Activated CD4-positive, alpha-beta T cell treated with anti-CD3 and anti-CD28 coated beads, Interleukin-2, amount 10 ng/mL, durations not matched to agents 7 days and 5 days (primary cell): Measurements from ENCODE around the gene LPP. TPM values are rescaled to one million over a fixed set of nuclear protein-coding genes. Genes with fewer than 3 reads are reported as not detected.

Source experiments
- CTCF ChIA-PET: fragments of 350-600 bp; sonication (Branson Sonifier 250); formaldehyde crosslinking; loops from one replicate; lab custom pipeline; 2021; ENCODE audit warnings: antibody characterized with exemption; lab: Charles Lee
- POLR2A ChIA-PET: fragments of 350-600 bp; sonication (Branson Sonifier 250); formaldehyde crosslinking; loops from one replicate; lab custom pipeline; 2021; ENCODE audit warnings: antibody characterized with exemption; lab: Charles Lee
- DNase-seq: peaks from one replicate; pipeline ENCODE4 v3.0.0-alpha.2; 2020
- H3K27ac Mint-ChIP-seq: one replicate; pipeline ENCODE4 v1.8.0; 2021; ENCODE audit warnings: mild to moderate bottlenecking, moderate library complexity, mixed read lengths
- H3K27me3 Mint-ChIP-seq: one replicate; pipeline ENCODE4 v1.8.0; 2021; ENCODE audit warnings: mixed read lengths
- H3K36me3 Mint-ChIP-seq: one replicate; pipeline ENCODE4 v1.8.0; 2021; ENCODE audit warnings: low read depth, mixed read lengths
- H3K4me1 Mint-ChIP-seq: one replicate; pipeline ENCODE4 v1.8.0; 2021; ENCODE audit warnings: mixed read lengths
- H3K4me3 Mint-ChIP-seq: one replicate; pipeline ENCODE4 v1.8.0; 2021; ENCODE audit warnings: mild to moderate bottlenecking, moderate library complexity, mixed read lengths
- H3K9me3 Mint-ChIP-seq: one replicate; pipeline ENCODE4 v1.8.0; 2021; ENCODE audit warnings: mixed read lengths
- total RNA-seq, 2 experiments: library from RNA; stranded (reverse); gene quantifications; one replicate each; pipeline ENCODE4 v1.2.3, GENCODE V29; 2021

Gene LPP
- total RNA-seq, 2 experiments from 2014 or later = 63.6 to 70.3 TPM

- Mint-ChIP-seq H3K4me1 (peaks cover 21% of the 10 kb centered on the region), H3K36me3 (peaks cover 15% of the 10 kb centered on the region)
- no peak for DNase-seq
These were observed 113.9 kb downstream of the LPP start for GRCh38 chr3:188267790-188268335.

DNA sequence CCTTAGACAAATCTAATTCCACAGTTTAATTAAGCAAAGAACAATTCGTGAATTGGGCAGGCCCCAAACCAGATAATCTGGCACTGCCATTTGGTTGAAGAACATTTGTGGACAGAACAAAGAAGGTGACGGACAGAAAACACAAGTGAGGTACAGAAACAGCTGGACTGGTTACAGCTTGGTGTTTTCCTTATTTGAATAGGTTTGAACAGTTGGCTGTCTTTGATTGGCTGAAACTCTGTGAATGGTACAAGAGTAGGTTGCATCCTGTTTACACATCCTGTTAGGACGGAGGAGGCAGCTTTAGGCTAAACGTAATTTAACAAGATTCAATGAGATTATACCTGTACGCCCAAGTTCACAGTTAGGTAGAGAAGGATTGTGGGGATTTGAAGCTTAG, 114.4 kb downstream of the LPP start:
- DNase-seq = no peak
- CTCF ChIA-PET = interaction anchor here (0.7 to 1.1 kb wide), 3 partner anchors 10 to 31 kb away, joined by 3 read pairs; no protein-coding TSS in a partner anchor
- Mint-ChIP-seq H3K9me3 (no peaks in the 10 kb centered on the region), H3K27me3 (no peaks in the 10 kb centered on the region), H3K36me3 (peaks cover 18% of the 10 kb centered on the region), H3K4me3 (no peak overlapping the region), H3K4me1 (peaks cover 21% of the 10 kb centered on the region), H3K27ac (no peak overlapping the region)
- POLR2A ChIA-PET = no interaction called here

More at GRCh38 chr3:188267790-188268335, 113.9 kb downstream of the LPP start:
- ChIA-PET CTCF (interaction anchor here (0.6 to 1.1 kb wide), 4 partner anchors 10 to 501 kb away, joined by 3 to 5 read pairs (median 3); no protein-coding TSS in a partner anchor), POLR2A (no interaction called here)
- no peak overlapping the region for H3K4me3 Mint-ChIP-seq
- H3K27me3 Mint-ChIP-seq = no peaks in the 10 kb centered on the region
- H3K9me3 Mint-ChIP-seq = no peaks in the 10 kb centered on the region
- no peak overlapping the region for H3K27ac Mint-ChIP-seq

DNA sequence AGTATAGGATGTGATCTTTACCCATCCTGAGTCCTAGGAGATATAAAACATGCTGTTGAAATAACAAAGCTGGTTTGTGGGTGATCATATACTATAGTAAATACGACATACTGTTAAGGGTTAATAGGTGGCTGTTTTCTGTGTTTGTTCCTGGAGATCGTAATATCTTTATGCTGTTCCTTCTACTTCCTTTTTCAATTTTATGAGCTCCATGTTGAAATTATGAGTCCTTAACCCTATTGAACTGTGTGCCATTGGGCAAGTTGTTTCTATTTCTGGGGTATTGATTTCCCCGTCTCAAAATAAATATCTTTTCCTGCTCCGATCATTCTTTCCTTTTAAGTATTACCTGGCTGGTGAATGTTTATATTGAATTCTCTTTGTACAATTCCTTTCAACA, 115.1 kb downstream of the LPP start:
- H3K27ac Mint-ChIP-seq = no peak overlapping the region
- peaks cover 21% of the 10 kb centered on the region for H3K4me1 Mint-ChIP-seq
- POLR2A ChIA-PET = no interaction called here
- no peak for DNase-seq
- H3K9me3 Mint-ChIP-seq = no peaks in the 10 kb centered on the region
- CTCF ChIA-PET = interaction anchor here (0.9 to 1.3 kb wide), 3 partner anchors 31 to 529 kb away, joined by 3 read pairs; no protein-coding TSS in a partner anchor
- no peak overlapping the region for H3K4me3 Mint-ChIP-seq
- peaks cover 20% of the 10 kb centered on the region for H3K36me3 Mint-ChIP-seq
- H3K27me3 Mint-ChIP-seq = no peaks in the 10 kb centered on the region

DNA sequence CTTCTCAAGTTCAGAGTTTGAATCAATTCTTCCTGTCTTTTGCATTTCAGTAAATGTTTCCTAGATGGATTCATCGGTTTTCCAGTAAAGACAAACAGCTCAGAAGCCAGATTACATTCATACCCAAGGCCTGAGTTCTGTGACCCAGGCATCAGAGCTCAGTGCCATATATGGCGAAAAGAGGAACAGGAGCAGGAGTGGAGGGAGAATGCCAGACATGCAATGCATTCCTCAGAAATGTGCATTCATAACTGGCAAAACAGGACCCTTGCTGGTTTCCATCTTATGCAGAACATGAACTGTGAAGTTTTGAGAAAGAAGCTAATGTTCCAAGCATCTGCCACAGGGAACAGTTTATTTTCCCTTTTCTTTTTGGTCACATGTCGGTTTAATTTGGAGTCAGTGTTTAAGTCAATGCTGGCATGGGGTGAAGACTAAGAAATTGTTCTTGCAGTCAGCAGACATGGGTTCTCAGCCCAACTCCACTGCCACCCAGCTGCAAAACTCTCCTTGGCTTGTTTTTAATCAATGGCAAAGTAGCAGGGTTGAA, 116.5 kb downstream of the LPP start:
- Mint-ChIP-seq H3K27me3 (no peaks in the 10 kb centered on the region), H3K4me1 (peaks cover 21% of the 10 kb centered on the region), H3K27ac (no peak overlapping the region), H3K36me3 (peaks cover 21% of the 10 kb centered on the region), H3K4me3 (no peak overlapping the region), H3K9me3 (no peaks in the 10 kb centered on the region)
- ChIA-PET CTCF (no interaction called here), POLR2A (no interaction called here)
- DNase-seq = no peak

GRCh38 chr3:188271226-188271914, 117.4 kb downstream of the LPP start:
- Mint-ChIP-seq H3K4me1 (peaks cover 21% of the 10 kb centered on the region), H3K9me3 (no peaks in the 10 kb centered on the region), H3K27me3 (no peaks in the 10 kb centered on the region), H3K27ac (no peak overlapping the region), H3K36me3 (peaks cover 26% of the 10 kb centered on the region), H3K4me3 (no peak overlapping the region)
- CTCF ChIA-PET = interaction anchor here (0.9 to 1.3 kb wide), 3 partner anchors 10 to 524 kb away, joined by 3 read pairs; no protein-coding TSS in a partner anchor
- DNase-seq = no peak
- POLR2A ChIA-PET = no interaction called here

DNA sequence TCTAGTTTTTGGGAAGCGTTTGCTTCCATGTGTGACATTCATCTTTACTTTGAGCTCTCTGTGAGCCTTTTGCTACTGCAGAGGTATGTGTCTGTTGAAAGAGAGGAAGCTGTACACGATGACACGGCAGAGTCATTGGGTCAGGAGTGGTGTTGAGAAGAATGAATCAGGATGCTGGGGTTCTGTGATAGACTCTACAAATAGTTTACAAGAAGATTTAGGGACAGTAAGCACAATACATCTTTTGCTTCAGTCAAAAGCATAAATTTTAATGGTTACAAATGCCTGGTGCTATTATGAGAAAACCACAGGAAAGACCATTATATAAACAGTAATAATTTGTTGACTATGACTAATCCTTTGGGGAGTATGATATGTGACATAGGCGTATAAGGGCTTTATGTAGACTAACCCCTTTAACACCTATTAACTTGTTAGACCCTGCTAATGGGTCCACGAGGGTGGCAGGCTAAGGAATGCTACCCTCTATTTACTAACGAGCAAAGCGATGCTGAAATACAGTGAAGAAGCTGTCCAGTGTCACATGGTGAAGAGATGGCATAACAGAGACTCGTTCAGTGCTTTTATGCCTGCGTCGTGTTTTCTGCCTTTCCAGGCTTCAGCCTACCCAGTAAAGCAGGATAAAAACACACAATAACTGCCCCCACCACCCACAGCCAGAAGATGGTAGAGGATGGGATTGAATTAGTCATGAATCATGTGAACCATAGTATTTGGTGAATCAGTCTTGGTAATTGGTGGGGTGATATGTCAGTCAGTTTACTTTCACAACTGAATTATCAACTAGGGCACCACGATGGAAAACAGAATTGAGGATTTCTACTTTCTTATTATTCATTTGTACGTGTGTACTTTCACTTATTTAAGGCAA, 118.8 kb downstream of the LPP start:
- DNase-seq = no peak
- peaks cover 21% of the 10 kb centered on the region for H3K4me1 Mint-ChIP-seq
- H3K9me3 Mint-ChIP-seq = no peaks in the 10 kb centered on the region
- no peak overlapping the region for H3K27ac Mint-ChIP-seq
- ChIA-PET POLR2A (no interaction called here), CTCF (interaction anchor here (1.2 to 1.3 kb wide), 2 partner anchors 10 to 12 kb away, joined by 3 read pairs; no protein-coding TSS in a partner anchor)
- H3K27me3 Mint-ChIP-seq = no peaks in the 10 kb centered on the region
- H3K4me3 Mint-ChIP-seq = no peak overlapping the region
- peaks cover 26% of the 10 kb centered on the region for H3K36me3 Mint-ChIP-seq

DNA sequence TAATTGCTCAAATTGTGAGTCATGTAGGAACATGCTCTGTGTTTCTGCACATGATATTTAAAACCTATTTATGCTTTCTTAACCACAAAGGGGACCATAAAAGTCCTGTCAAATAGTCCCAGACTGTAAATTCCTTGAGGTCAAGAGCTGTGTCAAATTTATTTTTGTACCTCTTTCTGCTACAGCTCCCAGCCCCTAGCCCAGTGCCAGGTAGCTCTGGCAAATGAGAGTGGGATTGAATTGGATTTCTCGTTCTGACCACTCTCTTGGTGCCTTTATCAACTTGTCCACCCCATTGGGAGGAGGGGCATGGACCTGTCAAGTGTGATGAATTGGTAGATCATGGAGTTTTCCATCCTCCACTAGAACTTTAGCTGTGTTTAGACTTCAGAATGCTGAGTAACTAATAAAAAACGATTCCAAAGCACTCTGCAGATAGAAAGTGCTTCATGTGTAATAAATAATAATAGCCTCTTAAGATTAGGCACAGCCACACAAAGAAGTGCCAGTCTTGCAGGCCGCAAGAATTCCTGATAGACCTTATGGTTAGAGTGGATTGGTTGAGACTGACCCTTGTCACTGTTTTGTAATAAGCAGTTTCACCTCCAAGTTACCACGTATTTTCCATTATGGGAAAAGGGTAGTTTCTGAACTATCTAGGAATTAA, 120.4 kb downstream of the LPP start:
- Mint-ChIP-seq H3K36me3 (peaks cover 32% of the 10 kb centered on the region), H3K4me3 (no peak overlapping the region), H3K9me3 (no peaks in the 10 kb centered on the region), H3K4me1 (peaks cover 16% of the 10 kb centered on the region), H3K27ac (no peak overlapping the region), H3K27me3 (no peaks in the 10 kb centered on the region)
- DNase-seq = no peak
- POLR2A ChIA-PET = interaction anchor here (0.6 kb wide), 1 partner anchor 8 kb away, joined by 3 read pairs; no protein-coding TSS in a partner anchor
- CTCF ChIA-PET = interaction anchor here (1.0 to 2.0 kb wide), 3 partner anchors 9 to 11 kb away, joined by 3 to 6 read pairs (median 3); no protein-coding TSS in a partner anchor

DNA sequence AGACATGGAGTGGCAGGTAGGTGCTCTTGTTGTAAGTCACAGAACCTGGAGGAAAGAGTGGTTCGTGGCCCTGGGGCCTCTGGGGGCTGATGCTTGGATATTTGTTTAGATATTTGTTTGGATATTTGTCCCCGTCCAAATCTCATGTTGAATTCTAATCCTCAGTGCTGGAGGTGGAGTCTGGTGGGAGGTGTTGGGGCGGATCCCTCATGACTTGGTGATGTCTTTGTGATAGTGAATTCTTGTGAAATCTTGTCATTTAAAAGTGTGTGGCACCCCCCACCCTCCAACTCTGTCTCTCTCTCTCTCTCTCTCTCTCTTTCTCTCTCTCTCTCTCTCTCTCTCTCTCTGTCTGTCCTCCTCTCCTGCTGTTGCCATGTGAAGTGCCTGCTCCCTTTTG, 122.4 kb downstream of the LPP start:
- ChIA-PET POLR2A (interaction anchor here (0.7 kb wide), 1 partner anchor 12 kb away, joined by 3 read pairs; no protein-coding TSS in a partner anchor), CTCF (interaction anchor here (0.7 to 0.9 kb wide), 2 partner anchors 474 to 536 kb away, joined by 3 to 5 read pairs; no protein-coding TSS in a partner anchor)
- Mint-ChIP-seq H3K27ac (no peak overlapping the region), H3K9me3 (no peaks in the 10 kb centered on the region), H3K4me1 (peaks cover 11% of the 10 kb centered on the region), H3K4me3 (no peak overlapping the region), H3K36me3 (peaks cover 22% of the 10 kb centered on the region), H3K27me3 (no peaks in the 10 kb centered on the region)
- DNase-seq = no peak

- ChIA-PET POLR2A (no interaction called here), CTCF (interaction anchor here (1.2 to 1.3 kb wide), 3 partner anchors 20 to 24 kb away, joined by 3 read pairs; no protein-coding TSS in a partner anchor)
- Mint-ChIP-seq H3K36me3 (peaks cover 16% of the 10 kb centered on the region), H3K27ac (no peak overlapping the region), H3K4me1 (peaks cover 16% of the 10 kb centered on the region), H3K9me3 (no peaks in the 10 kb centered on the region), H3K4me3 (no peak overlapping the region), H3K27me3 (no peaks in the 10 kb centered on the region)
- no peak for DNase-seq
These were observed 124.9 kb downstream of the LPP start for GRCh38 chr3:188278717-188279324.

DNA sequence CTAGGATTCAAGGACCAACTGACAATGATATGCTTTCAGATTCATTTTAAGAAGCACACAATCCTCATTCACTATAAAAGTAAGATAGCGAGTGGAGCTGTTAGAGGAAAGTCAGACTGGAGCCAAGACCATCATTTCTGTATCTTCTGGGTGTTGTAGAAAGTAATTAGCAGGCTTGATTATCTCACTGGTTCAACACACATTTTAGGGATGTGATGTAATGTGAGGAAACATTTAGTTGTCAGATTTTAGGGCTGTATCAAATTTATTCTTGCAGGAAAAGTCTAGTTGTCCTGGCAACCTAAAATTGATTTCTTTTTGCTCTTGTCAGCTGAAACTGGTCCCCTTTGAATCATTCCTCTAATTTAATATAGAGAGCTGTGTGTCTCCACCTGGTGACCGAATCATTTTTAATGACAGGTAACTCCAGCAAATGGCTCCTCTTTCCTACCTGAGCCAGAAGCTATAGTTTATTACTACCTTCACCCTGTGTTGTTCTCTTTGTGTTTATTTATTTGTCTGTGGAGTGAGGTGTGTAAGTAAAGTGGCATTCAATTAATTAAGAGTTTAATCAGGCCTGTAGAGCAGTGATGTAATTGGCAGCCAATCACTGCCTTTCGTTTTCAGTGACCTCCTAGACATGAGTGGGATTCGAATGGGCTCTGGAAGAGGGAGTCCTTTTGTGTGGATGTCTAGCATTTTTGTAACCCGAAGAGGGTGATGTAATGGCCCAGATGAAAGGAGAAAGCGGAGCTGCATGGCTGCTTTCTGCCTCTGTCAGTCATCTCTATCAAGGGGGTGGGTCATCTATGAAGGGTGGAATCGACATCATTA, 125.8 kb downstream of the LPP start:
- Mint-ChIP-seq H3K4me3 (no peak overlapping the region), H3K27ac (no peak overlapping the region), H3K27me3 (no peaks in the 10 kb centered on the region), H3K36me3 (peaks cover 16% of the 10 kb centered on the region), H3K9me3 (no peaks in the 10 kb centered on the region), H3K4me1 (peaks cover 25% of the 10 kb centered on the region)
- DNase-seq = no peak
- ChIA-PET CTCF (interaction anchor here (1.2 kb wide), 1 partner anchor 19 kb away, joined by 3 read pairs; no protein-coding TSS in a partner anchor), POLR2A (interaction anchor here (0.6 kb wide), 1 partner anchor 26 kb away, joined by 3 read pairs; no protein-coding TSS in a partner anchor)

GRCh38 chr3:188280627-188281026, 126.7 kb downstream of the LPP start:
- Mint-ChIP-seq H3K27ac (no peak overlapping the region), H3K36me3 (peaks cover 17% of the 10 kb centered on the region), H3K4me3 (no peak overlapping the region), H3K9me3 (no peaks in the 10 kb centered on the region), H3K4me1 (peaks cover 32% of the 10 kb centered on the region), H3K27me3 (no peaks in the 10 kb centered on the region)
- POLR2A ChIA-PET = interaction anchor here (0.6 kb wide), 1 partner anchor 233 kb away, joined by 5 read pairs; no protein-coding TSS in a partner anchor
- DNase-seq = no peak
- CTCF ChIA-PET = interaction anchor here (0.9 kb wide), 1 partner anchor 540 kb away, joined by 3 read pairs; no protein-coding TSS in a partner anchor
